Measurements from ENCODE around the gene LHFPL3.
A peak's percentile ranks its signal among the peaks of the same experiment; 100 is the strongest.

LHFPL3 gene

GRCh38 chr7:104857458-104858425 is 529.3 kb downstream of the LHFPL3 start:
- no peak for DNase-seq

GRCh38 chr7:104859754-104860426 is 531.5 kb downstream of the LHFPL3 start:
- no peak for DNase-seq

- no peak for DNase-seq
These were observed 533.5 kb downstream of the LHFPL3 start for GRCh38 chr7:104861729-104862390.

- no peak for DNase-seq
These were observed 534.3 kb downstream of the LHFPL3 start for GRCh38 chr7:104862719-104863118.

DNA sequence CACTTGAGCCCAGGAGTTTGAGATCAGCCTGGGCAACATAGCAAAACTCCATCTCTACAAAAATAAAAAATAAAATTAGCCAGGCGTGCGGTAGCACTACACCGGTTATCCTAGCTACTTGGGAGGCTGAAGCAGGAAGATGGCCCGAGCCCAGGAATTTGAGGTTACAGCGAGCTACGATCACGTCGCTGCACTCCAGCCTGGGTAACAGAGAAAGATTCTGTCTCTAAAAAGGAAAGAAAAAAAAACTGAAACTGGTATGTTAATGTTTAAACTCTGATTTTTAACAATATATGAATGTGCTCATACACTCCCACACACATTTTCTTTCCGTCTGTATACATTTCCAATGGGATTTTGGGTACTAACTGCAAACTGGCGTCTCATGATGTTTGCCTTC is 545.0 kb downstream of the LHFPL3 start:
- DNase-seq = no peak

DNA sequence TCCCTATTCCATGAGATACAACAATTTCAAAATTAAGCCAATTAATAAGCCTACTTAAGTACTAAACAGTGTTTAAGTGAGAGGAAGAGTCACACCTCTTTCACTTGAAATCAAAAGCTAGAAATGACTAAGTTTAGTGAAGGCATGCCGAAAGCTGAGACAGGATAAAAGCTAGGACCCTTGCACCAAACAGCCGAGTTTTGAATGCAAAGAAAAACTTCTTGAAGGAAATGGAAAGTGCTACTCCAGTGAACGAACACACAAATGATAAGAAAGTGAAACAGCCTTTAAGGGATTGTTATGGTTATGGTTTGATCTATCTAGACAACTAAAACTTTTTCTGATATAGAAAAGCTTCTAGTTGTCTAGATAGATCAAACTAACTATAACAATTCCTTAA is 550.2 kb downstream of the LHFPL3 start:
- DNase-seq = no peak

DNA sequence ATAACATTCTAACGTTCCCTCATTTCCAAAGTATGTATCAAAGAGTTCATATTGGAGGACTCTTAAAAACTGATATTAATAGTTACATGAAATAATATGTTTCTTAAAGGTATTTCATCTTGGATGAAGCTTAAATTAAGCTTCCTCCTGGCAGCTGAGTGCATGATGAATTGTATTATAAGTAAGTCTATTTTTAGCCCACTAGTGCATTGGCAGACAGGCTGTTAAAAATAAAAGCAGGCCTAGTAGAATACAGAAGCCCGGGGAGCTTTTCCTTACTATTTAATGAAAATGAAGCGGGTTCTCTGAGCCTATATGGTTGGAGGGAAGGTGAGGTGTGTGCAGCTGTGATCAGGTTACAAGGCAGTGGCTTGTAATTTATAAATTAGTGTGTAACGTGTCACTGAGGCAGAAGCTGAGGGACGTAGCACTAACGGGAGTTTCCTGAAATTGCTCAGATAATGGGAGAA is 554.9 kb downstream of the LHFPL3 start:
- DNase-seq = no peak

DNA sequence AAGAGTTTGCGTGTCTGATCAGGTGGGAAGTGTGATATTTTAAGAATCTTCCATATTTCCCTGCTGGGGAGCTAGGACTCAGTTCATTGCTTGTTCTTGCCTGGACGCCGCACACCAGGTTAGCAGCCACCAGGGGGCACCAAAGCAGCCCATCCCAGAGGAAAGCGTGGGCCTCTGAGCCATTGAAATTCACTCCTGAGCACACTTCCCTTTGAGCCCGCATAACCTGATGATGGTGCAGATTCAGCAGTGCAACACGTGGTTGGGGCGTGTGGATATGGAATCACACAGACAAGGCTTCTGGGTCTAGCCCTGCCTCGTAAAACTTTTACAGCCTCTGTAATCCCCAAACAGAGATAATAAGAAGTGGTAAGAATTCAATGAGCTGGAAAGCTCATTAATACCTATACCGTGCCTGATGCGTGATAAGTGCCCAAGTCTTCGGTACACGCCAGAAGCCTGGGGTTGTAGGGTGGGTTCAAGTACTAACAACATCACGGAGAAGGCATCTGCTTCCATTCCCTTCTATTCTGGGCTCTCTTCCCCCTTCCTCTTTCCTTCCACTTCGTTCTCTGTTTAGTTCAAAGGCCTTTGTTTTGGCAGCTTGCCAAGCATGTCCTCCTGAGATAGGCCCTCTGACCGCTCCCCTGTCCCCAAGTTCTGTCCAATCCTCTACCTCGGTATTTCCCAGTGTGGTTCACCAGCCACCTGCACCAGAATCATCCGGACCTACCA is 555.5 kb downstream of the LHFPL3 start:
- peak; percentile 64 for DNase-seq

- DNase-seq = no peak
These were observed 558.2 kb downstream of the LHFPL3 start for GRCh38 chr7:104886651-104887050.

DNA sequence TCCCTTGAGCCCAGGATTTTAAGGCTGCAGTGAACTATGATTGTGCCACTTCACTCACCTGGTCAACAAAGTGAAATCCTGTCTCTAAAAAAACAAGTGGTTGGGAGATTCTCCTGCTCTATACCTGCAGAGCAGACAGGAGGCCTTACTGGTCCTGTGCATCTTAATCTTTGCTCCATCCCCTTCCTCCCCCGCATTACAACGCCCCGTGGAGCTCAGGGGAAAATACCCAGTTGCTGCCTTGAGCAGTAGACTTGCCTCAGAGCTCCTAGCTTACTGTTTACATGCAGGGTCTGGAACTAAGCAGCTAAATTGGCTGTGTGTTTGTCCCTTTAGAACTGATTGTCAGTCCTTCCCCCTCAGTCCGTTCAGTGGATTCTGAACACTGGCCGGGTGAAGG is 561.8 kb downstream of the LHFPL3 start:
- no peak for DNase-seq

GRCh38 chr7:104891949-104892348 is 563.5 kb downstream of the LHFPL3 start:
- DNase-seq = no peak

DNA sequence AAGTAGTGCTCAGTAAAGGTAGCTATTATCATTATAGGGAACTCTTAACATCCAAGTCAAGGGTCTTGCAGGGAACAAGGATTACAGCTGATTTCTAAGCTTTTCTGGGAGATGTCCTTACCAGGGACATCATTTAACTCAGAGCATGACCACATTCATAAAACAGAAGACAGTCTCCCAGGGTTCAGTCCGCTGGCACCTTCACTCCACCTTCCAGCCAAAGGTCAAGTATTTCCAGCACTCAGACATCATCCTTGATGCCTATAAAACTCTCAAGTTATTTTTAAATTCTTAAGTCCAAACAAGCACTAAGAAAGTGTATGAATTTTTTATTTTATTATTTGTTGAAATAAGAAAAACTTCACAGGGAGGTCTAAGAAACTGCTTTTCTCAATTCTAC is 565.9 kb downstream of the LHFPL3 start:
- DNase-seq = no peak

DNA sequence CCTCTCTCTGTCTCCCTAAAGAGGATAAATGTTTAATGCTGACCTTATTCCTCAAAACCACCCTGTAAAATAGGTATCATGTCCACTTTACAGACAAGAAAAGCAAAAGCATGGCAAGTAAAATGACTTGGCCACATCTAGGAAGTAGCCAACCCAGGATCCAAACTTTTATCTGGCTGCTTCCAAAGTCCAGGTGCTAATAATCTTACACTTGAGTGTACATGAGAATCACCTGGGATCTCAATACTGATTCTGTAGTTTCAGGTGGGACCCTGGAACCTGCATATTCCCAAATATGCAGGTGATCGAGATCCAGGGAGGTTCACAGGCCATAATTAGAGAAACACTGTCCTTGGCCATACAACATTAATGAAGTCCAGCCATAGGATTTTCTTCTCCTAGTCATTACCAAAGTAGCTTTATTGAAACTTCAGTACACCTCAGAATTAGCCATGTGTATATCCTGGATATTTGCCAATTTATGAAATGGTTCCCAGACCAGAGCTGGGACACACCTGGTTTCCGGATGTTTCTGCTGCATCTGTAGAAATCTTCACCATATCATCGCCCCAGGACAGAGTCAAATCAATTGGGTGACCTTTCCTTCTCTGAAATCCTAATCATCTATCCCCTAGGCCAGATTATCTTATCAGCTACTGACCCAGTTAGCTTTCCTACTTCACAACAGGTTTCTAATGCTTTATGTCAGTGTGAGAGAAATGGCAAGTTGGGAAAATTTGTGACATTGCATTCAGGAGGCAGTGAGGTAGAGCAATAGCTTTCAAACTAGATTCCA is 566.5 kb downstream of the LHFPL3 start:
- no peak for DNase-seq

DNA sequence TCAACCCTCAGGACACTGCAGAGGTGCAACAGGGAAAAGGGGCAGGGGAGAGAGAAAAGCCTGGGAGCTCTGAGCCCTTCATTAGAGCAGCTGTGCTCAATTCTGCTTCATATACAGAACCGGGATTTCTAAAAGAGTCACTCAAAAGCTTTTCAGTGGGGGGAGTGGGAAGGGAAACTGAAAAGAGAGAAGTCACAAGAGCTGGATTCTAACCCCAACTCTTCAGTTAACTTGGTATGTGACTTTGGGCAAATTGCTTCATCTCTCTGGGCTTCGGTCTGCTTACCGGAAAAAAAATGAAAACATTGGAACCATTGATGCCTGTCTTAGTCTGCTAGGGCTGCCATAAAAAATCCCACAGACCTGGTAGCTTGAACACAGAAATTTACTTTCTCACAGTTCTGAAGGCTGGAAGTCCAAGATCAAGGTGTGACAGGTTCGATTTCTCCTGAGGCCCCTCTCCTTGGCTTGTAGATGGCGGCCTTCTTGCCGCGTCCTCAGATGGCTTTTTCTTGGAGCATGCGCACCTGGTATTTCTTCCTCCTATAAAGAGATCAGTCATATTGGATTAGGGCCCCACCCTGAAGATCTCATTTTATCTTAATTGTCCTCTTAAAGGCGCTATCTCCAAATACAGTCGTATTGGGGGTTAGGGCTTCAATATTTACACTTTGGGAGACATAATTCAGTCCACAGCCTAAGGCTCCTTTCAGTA is 567.3 kb downstream of the LHFPL3 start:
- no peak for DNase-seq

GRCh38 chr7:104898434-104898833 is 570.0 kb downstream of the LHFPL3 start:
- no peak for DNase-seq

- DNase-seq = no peak
These were observed 572.3 kb downstream of the LHFPL3 start for GRCh38 chr7:104900525-104901239.

- DNase-seq = no peak
These were observed 572.8 kb downstream of the LHFPL3 start for GRCh38 chr7:104901240-104901619.

GRCh38 chr7:104902183-104902582 is 573.8 kb downstream of the LHFPL3 start:
- DNase-seq = no peak

- DNase-seq = no peak
These were observed 574.6 kb downstream of the LHFPL3 start for GRCh38 chr7:104903044-104903443.

DNA sequence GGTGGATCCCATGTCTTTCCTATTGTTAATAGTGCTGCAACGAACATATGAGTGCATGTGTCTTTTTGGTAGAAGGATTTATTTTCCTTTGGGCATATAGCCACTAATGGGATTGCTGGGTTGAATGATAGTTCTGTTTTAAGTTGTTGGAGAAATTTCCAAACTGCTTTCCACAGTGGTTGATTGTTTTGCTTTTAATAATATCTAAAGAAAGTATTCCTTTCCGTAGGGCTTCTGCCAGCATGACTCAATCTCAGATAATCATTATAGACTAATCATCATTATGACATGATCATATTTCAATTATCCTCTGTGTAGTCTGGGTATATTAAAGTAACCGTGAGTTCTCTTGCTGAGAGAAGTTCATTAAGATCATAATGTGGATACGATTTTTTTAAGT is 575.4 kb downstream of the LHFPL3 start:
- DNase-seq = no peak

DNA sequence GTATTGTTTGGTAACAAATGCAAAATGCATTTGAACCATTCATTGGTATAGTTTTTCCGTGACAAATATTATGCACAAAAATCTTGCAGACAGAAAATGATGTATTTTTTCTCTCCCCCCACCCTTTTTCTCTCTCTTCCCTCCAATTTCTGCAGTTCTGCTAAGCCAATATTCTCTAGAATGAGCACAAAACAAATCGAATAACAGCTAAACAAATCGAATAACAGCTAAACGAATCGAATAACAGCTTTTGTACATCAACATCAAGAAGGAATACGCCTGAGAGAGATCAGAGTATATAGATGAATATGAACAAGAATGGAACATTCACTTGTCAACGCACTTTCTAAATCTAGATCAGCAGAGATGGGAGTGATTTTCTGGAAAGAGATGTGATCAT is 577.6 kb downstream of the LHFPL3 start:
- no peak for DNase-seq

All from DMS79 (cell line).